Measurements from ENCODE around the gene SYN1. TPM values are rescaled to one million over a fixed set of nuclear protein-coding genes. Genes with fewer than 3 reads are reported as not detected.
A peak's percentile ranks its signal among the peaks of the same experiment; 100 is the strongest.
"Not testable (repeated sequence)": the region's sequence is repeated elsewhere in the genome, so short reads cannot be mapped to it uniquely, and the experiment has no call there.

SYN1 gene
- total RNA-seq, 2 experiments from 2014 or later: 0.12 to 0.36 TPM

- Mint-ChIP-seq H3K9me3 (no peaks in the 10 kb centered on the region), H3K36me3 (ENCODE audit: low read depth) (no peaks in the 10 kb centered on the region), H3K27me3 (ENCODE audit: low read depth) (no peaks in the 10 kb centered on the region), H3K4me1 (ENCODE audit: low read depth) (peaks cover 6% of the 10 kb centered on the region), H3K27ac (no peak overlapping the region), H3K4me3 (no peak overlapping the region)
- CTCF ChIA-PET: no interaction called here
- DNase-seq: no peak
- intact Hi-C loops (cut with micrococcal nuclease): no loop called here
Measured at GRCh38 chrX:47611489-47611888, 8.2 kb downstream of the SYN1 start.

GRCh38 chrX:47610511-47610910 is 9.1 kb downstream of the SYN1 start:
- Mint-ChIP-seq H3K36me3 (ENCODE audit: low read depth) (no peaks in the 10 kb centered on the region), H3K9me3 (no peaks in the 10 kb centered on the region), H3K4me1 (ENCODE audit: low read depth) (peaks cover 6% of the 10 kb centered on the region), H3K4me3 (no peak overlapping the region), H3K27ac (no peak overlapping the region), H3K27me3 (ENCODE audit: low read depth) (no peaks in the 10 kb centered on the region)
- CTCF ChIA-PET: no interaction called here
- no peak for DNase-seq
- intact Hi-C loops (cut with micrococcal nuclease): no loop called here

- CTCF ChIA-PET: no interaction called here
- Mint-ChIP-seq H3K27ac (no peak overlapping the region), H3K27me3 (ENCODE audit: low read depth) (no peaks in the 10 kb centered on the region), H3K4me1 (ENCODE audit: low read depth) (peaks cover 6% of the 10 kb centered on the region), H3K9me3 (no peaks in the 10 kb centered on the region), H3K36me3 (ENCODE audit: low read depth) (no peaks in the 10 kb centered on the region), H3K4me3 (no peak overlapping the region)
- intact Hi-C loops (cut with micrococcal nuclease): no loop called here
- no peak for DNase-seq
Measured at GRCh38 chrX:47608130-47608810, 11.4 kb downstream of the SYN1 start.

- Mint-ChIP-seq H3K36me3 (ENCODE audit: low read depth) (no peaks in the 10 kb centered on the region), H3K27ac (no peak overlapping the region)
- CTCF ChIA-PET: no interaction called here
Measured at GRCh38 chrX:47607091-47607490, 12.6 kb downstream of the SYN1 start.

GRCh38 chrX:47605024-47605423 is 14.6 kb downstream of the SYN1 start:
- H3K27me3 Mint-ChIP-seq (ENCODE audit: low read depth): no peaks in the 10 kb centered on the region
- no peak overlapping the region for H3K27ac Mint-ChIP-seq
- H3K4me3 Mint-ChIP-seq: no peak overlapping the region
- CTCF ChIA-PET: no interaction called here
- intact Hi-C loops (cut with micrococcal nuclease): no loop called here
- H3K36me3 Mint-ChIP-seq (ENCODE audit: low read depth): no peaks in the 10 kb centered on the region
- no peaks in the 10 kb centered on the region for H3K9me3 Mint-ChIP-seq
- no peak for DNase-seq
- peaks cover 6% of the 10 kb centered on the region for H3K4me1 Mint-ChIP-seq (ENCODE audit: low read depth)

More at GRCh38 chrX:47607091-47607490, 12.6 kb downstream of the SYN1 start:
- Mint-ChIP-seq H3K9me3 (no peaks in the 10 kb centered on the region), H3K4me3 (no peak overlapping the region), H3K27me3 (ENCODE audit: low read depth) (no peaks in the 10 kb centered on the region), H3K4me1 (ENCODE audit: low read depth) (peaks cover 6% of the 10 kb centered on the region)
- intact Hi-C loops (cut with micrococcal nuclease): no loop called here
- no peak for DNase-seq

GRCh38 chrX:47603125-47603524 is 16.5 kb downstream of the SYN1 start:
- H3K4me3 Mint-ChIP-seq; H3K27me3 Mint-ChIP-seq (ENCODE audit: low read depth): not testable (repeated sequence)

GRCh38 chrX:47597222-47597621 is 22.4 kb downstream of the SYN1 start:
- CTCF ChIA-PET: interaction anchor here (0.6 kb wide), 1 partner anchor 379 kb away, joined by 4 read pairs; no protein-coding TSS in a partner anchor
- H3K36me3 Mint-ChIP-seq (ENCODE audit: low read depth): peaks cover 7% of the 10 kb centered on the region
- no peaks in the 10 kb centered on the region for H3K27me3 Mint-ChIP-seq (ENCODE audit: low read depth)
- no peak overlapping the region for H3K4me3 Mint-ChIP-seq
- intact Hi-C loops (cut with micrococcal nuclease): no loop called here
- H3K9me3 Mint-ChIP-seq: peaks cover 7% of the 10 kb centered on the region
- DNase-seq: no peak
- H3K27ac Mint-ChIP-seq: no peak overlapping the region
- peaks cover 13% of the 10 kb centered on the region for H3K4me1 Mint-ChIP-seq (ENCODE audit: low read depth)

More at GRCh38 chrX:47603125-47603524, 16.5 kb downstream of the SYN1 start:
- H3K4me1 Mint-ChIP-seq (ENCODE audit: low read depth); intact Hi-C loops (cut with micrococcal nuclease); H3K27ac Mint-ChIP-seq; H3K36me3 Mint-ChIP-seq (ENCODE audit: low read depth); CTCF ChIA-PET; H3K9me3 Mint-ChIP-seq; DNase-seq: not testable (repeated sequence)

- H3K27ac Mint-ChIP-seq: peak overlapping the region; percentile 73
- intact Hi-C loops (cut with micrococcal nuclease): no loop called here
- no peaks in the 10 kb centered on the region for H3K27me3 Mint-ChIP-seq (ENCODE audit: low read depth)
- H3K9me3 Mint-ChIP-seq: peaks cover 7% of the 10 kb centered on the region
- H3K4me3 Mint-ChIP-seq: no peak overlapping the region
- H3K4me1 Mint-ChIP-seq (ENCODE audit: low read depth): peaks cover 13% of the 10 kb centered on the region
- peaks cover 7% of the 10 kb centered on the region for H3K36me3 Mint-ChIP-seq (ENCODE audit: low read depth)
- CTCF ChIA-PET: no interaction called here
- DNase-seq: no peak
Measured at GRCh38 chrX:47596256-47596655, 23.4 kb downstream of the SYN1 start.

- Mint-ChIP-seq H3K27ac (peak overlapping the region; percentile 73), H3K27me3 (ENCODE audit: low read depth) (no peaks in the 10 kb centered on the region), H3K9me3 (peaks cover 7% of the 10 kb centered on the region), H3K4me3 (no peak overlapping the region), H3K4me1 (ENCODE audit: low read depth) (peaks cover 13% of the 10 kb centered on the region), H3K36me3 (ENCODE audit: low read depth) (peaks cover 7% of the 10 kb centered on the region)
- intact Hi-C loops (cut with micrococcal nuclease): no loop called here
- no peak for DNase-seq
- CTCF ChIA-PET: no interaction called here
Measured at GRCh38 chrX:47595716-47596251, 23.9 kb downstream of the SYN1 start.

GRCh38 chrX:47593522-47593921 is 26.1 kb downstream of the SYN1 start:
- CTCF ChIA-PET: interaction anchor here (1.0 kb wide), 1 partner anchor 271 kb away, joined by 3 read pairs; no protein-coding TSS in a partner anchor
- Mint-ChIP-seq H3K27ac (no peak overlapping the region), H3K9me3 (peaks cover 7% of the 10 kb centered on the region), H3K4me3 (no peak overlapping the region), H3K4me1 (ENCODE audit: low read depth) (peaks cover 13% of the 10 kb centered on the region), H3K36me3 (ENCODE audit: low read depth) (peaks cover 7% of the 10 kb centered on the region), H3K27me3 (ENCODE audit: low read depth) (no peaks in the 10 kb centered on the region)
- intact Hi-C loops (cut with micrococcal nuclease): no loop called here
- no peak for DNase-seq

- Mint-ChIP-seq H3K4me1 (ENCODE audit: low read depth) (peaks cover 8% of the 10 kb centered on the region), H3K36me3 (ENCODE audit: low read depth) (no peaks in the 10 kb centered on the region)
- CTCF ChIA-PET: no interaction called here
Measured at GRCh38 chrX:47590984-47591383, 28.7 kb downstream of the SYN1 start.

GRCh38 chrX:47587906-47588735 is 31.5 kb downstream of the SYN1 start:
- Mint-ChIP-seq H3K27me3 (ENCODE audit: low read depth) (no peaks in the 10 kb centered on the region), H3K36me3 (ENCODE audit: low read depth) (no peaks in the 10 kb centered on the region), H3K4me3 (no peak overlapping the region), H3K4me1 (ENCODE audit: low read depth) (peaks cover 10% of the 10 kb centered on the region), H3K9me3 (no peaks in the 10 kb centered on the region), H3K27ac (no peak overlapping the region)
- CTCF ChIA-PET: no interaction called here
- no peak for DNase-seq
- intact Hi-C loops (cut with micrococcal nuclease): no loop called here

More at GRCh38 chrX:47590984-47591383, 28.7 kb downstream of the SYN1 start:
- Mint-ChIP-seq H3K4me3 (no peak overlapping the region), H3K9me3 (no peaks in the 10 kb centered on the region), H3K27me3 (ENCODE audit: low read depth) (no peaks in the 10 kb centered on the region), H3K27ac (no peak overlapping the region)
- intact Hi-C loops (cut with micrococcal nuclease): no loop called here
- DNase-seq: no peak
